ENCODE measurements around the gene DOK6.
"Not testable (repeated sequence)": the region's sequence is repeated elsewhere in the genome, so short reads cannot be mapped to it uniquely, and the experiment has no call there.

Gene DOK6

DNA sequence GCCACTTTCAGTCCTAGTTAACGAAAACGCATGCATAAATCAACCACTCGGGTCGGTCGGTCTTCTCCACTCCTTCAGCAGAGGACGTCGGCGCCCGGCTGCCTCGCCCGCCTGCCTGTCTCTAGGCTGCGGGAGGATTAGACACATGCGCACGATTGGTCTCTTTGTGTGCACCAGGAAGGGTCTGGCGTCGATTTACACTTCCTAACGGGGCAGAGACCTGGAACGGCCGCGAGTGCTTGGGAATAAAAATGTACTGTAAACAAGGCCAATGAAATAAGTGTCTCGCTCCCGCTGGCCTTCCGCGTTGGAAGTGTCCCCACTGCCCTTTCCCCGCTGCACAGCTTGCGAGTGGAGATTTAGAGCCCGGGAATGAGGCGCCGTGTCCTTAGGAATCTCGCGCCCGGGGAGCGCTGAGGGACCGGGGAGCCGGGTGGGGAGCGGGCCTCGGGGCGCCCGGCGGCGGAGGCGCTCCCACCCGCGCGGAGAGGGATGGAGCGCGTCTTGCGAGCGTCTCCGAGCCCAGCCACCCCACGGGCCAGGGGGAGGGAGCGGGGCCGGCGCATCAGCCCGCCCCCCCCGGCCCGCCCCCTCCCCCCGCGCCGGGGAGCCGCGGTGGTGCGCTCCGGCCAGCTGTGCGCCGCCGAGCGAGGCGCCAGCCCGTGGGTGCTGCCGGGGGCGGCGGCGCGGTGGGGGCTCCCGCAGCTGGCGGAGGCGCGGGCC lies at the start of gene DOK6:
Gene DOK6 (plus strand): TSS at position 636 of the 723 bp plus-strand sequence.
- no peak for DNase-seq

DNA sequence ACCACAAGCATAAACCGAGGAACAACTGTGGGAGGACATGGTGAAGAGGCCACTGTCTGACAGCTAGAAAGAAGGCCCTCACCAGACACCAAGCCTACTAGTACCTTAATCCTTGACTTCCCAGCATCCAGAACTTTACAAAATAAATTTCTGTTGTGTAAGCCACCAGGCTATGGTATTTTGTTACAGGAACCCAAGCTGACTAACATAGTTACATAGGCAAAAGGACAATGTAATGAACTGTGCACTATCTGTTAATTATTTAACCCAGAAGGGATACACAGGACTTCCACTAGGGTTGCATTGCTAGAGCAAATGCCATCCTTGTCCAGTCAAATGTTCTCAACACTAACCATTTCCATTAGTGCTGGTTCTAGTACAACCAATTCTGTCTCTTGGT lies 47.7 kb upstream of the DOK6 start:
- DNase-seq, result no peak

DNA sequence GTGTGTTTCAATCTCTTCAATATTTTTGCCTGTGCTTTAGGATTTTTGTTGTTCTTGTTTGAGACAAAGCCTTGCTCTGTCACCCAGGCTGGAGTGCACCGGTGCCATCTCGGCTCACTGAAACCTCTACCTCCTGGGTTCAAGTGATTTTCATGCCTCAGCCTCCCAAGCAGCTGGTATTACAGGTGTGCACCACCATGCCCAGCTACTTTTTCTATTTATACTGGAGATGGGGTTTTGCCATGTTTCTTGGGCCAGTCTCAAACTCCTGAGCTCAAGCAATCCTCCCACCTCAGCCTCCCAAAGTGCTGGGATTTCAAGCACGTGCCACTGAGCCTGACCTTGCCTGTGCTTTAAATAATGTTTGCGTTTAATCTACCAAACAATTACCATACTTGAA lies 43.1 kb upstream of the DOK6 start:
- no peak for DNase-seq

DNA sequence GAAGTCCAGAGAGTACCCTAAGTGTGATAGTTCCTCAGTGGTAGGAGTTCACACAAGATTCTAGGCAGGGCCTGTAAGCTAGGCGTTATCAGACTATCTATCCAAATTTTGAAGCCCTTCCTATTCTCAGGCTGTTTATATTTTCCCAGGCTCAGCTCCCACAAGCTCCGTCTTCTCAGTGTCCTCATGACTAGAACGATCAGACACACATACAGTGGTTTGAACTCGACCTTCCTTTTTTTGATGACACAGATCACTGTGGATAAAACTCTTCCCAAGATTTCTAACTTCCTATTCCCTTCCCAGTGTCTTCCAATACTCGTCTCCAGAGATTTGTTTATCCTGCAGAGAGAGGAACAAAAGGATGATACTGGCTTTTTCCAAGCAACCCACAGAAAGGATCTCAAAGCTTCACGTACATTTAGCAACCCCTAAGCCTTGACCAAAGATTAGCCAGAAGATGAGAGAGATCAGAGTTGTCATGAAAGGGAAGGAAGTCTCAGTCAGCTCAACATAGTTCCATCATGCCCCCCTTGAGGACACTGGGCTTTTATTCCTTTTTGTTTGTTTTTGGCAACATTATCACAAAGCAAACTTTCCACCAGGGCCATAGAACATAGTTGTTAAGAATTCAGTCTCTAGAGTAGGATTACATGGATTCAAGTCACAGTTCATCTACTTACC lies 42.3 kb upstream of the DOK6 start:
- no peak for DNase-seq

DNA sequence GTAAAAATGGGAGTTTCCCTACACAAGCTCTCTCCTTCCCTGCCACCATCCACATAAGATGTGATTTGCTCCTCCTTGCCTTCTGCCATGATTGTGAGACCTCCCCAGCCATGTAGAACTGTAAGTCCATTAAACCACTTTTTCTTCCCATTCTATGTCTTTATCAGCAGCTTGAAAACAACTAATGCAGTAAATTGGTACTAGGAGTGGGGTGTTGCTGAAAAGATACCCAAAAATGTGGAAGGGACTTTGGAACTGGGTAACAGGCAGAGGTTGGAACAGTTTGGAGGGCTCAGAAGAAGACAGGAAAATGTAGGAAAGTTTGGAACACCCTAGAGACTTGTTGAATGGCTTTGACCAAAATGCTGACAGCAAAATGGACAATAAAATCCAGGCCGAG lies 40.9 kb upstream of the DOK6 start:
- not testable (repeated sequence) for DNase-seq

DNA sequence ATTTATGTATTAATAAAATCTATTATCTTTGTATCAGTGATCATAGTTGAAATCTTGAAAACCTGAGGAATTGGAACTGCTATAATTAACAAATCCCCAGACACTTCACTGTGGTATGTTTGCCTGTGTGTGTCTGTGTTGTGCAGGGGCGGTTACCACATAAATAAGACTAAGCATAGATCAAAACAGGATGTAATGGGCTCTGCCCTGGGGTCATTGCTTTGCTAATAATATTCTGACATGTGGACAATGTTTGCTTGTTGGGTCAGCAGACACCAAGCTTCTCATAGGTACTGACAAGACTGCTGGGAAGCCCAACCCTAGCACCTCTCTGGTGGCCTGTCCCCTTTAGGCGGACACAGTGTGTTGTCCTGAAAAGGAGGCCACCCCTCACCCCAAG lies 35.8 kb upstream of the DOK6 start:
- DNase-seq, result no peak

DNA sequence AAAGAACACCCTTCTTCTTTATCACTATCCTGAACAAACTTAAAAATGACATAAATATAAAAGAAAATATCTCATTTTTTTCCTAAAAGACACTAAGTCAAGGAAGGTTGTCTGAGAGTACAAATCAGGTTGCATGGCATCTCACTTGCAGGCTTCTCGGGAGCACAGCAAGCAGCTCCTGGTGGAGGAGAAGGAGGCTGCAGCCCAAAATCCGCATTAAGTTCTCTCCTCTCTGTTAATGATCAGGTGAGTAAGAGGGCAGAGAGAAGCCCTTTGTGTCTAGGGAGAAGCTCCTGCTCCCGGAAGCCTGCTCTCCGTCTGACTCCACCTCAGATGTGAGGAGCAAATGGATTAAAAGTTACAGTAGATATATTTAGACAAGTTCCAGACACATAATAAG lies 35.0 kb upstream of the DOK6 start:
- no peak for DNase-seq

DNA sequence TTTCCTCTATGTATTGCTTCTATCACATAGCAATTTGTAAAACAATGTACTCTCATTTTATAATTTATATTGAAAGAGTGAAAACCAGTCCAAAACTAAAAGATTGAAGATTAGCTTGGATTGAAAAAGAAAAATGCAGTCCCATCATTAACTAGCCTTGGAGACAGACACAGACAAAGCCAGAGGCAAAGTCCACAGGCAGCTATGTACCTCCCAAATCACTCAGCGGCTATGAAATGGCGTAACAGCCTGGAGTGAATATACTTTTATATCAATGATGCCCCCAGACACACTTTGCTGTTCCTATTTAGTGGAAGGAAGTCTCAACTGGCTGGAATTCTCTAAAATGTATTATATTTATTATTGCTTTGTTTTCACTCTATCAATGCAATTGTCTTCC lies 33.6 kb upstream of the DOK6 start:
- no peak for DNase-seq

DNA sequence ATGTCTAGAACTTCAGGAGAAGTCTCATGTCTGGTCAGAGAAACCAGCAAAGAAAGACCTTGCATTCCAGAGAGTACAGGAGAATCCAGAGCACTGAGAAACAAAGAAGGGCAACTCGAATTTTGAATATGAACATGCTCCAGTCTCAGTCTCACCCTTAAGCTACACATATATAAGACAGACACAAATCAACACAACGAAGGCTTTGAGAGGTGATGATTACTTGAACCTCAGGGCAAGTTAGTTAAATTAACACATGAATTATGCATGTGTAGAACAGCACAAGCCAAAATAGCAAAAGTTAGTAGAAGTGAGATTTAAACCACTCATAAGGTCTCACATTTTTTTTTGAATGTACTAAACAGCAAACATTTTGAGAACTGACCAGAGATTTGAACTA lies 29.0 kb upstream of the DOK6 start:
- DNase-seq, result no peak

DNA sequence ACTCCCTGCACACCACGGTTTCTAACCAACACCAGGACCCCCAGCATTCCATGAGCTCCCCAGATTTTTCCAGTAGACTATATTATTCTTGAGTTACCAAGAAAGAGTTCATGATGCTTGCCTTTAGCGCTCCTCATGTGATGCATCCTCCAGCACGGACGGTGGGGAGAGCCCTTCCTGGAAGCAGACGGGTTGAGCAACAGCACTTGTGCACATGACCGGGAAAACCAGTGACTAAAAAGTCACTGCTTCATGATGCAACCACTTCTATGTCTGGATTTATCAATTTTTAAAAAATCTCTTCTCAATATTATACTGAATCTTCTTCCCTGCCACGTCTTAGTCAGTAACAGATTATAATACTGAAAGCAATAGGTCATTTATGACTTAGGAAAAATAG lies 20.4 kb upstream of the DOK6 start:
- DNase-seq, result no peak

DNA sequence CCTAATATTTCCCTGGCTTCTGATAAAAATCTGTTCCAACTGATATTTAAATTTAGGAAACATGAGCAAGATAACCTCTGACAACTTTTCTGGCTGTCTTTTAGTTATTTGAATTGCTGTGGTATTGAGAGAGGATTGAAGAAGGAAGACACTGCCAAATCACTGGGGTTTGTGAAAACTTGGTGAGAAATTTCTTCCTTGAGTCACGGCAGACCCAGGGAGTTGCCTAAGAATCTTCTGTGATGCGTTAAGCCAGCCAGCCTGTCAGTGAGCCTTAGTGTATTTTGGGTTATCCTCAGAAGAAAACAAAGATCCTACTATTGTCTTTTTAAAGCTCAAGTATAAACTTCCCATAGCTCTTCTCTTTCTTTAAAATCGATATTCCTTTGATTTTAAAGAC lies 17.5 kb upstream of the DOK6 start:
- DNase-seq, result no peak

DNA sequence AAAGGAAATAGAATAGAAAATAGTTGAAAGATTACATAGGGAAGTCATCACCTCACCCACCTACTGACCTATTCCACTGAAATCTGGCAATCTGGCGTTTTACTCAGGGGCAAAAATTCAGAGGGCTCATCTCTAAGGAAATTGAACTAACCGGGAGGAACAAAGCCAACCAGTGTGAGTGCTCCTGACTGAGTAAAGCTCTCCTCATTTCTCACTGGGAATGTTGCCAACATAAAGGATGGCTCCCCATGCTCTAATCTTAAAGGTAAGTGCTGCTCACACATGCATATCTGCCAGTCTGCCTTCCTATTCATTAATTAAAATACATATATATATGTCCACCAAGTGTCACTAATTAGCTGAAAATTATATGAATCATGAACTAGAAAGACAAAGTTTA lies 13.5 kb upstream of the DOK6 start:
- DNase-seq, result no peak

DNA sequence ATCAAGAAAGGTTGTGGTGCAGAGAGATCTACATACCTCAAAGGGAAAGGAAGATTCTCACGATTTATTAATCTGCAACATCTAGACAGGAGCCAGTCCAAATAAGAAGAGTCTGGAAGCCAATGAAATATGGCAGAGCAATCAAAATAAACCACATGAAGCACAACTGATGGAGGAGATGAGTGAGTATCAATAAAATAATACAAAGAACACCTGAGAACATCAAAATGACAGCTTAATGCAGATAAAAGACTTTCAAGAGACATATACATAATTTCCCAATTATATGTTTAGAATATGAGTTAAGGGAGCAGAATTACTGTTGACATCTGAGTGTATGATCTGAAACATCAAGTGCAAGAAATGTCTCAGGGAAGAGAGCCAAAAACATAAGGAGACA lies 12.5 kb upstream of the DOK6 start:
- no peak for DNase-seq

DNA sequence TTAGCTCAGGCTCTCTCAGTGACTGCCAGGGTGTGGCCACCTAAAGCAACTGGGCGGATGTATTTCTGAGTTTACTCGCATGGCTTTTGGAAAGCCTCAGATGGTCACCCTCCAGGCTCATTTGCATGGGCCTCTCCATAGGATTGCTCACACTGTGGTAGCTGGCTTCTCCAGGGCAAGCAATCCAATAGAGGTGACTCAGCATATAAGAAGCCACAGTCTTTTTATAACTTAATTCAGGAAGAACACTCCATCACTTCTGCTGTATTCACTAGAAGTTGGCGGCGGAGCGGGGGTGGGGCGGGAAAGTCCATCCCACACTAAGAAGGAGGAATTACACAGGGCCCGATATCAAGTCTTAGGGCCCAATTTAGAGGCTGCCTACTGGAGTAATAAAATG lies 3.6 kb upstream of the DOK6 start:
- DNase-seq, result no peak

DNA sequence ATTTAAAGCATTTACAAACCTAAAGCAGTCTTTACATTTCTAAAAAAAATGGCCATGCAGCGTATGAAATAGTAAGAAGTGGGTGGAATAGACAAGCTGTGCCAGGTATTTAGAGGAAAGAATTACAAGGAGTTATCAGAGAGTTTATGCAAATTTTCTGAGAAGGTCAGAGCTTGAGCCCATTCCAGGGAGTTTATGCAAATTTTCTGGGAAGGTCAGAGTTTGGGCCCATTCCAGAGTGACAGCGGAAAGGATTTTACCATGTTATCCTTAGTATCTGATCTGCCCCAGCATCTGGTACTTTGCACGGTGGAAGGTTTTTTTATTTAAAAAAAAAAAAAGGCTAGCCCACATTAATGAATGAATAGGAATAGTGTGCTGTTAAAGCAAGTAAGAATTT lies 1.4 kb upstream of the DOK6 start:
- DNase-seq, result no peak

DNA sequence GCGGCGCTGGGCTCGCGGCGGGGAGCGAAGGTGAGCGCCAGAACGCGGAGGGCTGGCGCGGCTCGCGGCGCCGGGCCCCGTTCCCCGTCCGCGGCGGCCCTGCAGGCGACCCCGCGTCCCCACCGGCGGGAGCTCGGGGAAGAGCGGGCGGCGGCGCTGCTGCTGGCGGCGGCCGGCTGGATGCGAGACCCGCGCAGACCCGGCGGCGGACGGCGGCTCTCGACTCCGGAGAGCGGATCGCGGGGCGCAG lies 213 bp downstream of the DOK6 start:
- no peak for DNase-seq

DNA sequence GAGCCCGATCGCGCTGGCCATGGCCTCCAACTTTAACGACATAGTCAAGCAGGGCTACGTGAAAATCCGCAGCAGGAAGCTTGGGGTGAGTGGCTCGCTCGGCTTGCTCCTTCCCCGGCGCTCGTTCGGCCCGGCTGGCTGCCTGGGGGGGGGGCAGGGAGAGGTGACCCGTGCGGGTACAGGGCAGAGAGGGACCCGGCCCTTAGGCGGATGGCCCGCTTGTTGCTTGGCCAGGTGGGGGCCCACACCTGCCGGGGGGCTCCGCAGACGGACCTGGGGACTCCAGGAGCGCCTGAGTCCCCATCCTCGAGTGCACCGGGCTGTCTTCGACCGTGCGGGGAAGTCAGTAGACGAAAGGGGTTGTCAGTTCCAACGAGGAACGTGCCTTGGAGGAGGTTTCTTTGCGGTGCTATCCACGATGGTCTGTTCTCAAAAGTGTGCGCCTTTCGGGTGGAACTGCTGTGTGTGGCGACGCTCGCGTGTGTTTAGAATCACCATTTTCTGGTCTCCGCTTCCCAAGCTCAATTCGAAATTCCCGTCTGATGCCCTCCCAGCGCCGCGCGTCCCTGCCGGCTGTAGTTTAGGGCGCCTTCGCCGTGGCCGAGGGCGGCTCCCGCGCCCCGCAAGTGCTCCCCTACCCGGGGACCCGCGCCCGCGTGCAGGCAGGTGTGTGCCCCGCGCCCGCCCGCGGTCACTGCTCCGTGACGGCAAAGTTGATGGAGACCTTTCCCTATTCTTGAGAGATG lies 711 bp downstream of the DOK6 start:
- DNase-seq, result no peak

DNA sequence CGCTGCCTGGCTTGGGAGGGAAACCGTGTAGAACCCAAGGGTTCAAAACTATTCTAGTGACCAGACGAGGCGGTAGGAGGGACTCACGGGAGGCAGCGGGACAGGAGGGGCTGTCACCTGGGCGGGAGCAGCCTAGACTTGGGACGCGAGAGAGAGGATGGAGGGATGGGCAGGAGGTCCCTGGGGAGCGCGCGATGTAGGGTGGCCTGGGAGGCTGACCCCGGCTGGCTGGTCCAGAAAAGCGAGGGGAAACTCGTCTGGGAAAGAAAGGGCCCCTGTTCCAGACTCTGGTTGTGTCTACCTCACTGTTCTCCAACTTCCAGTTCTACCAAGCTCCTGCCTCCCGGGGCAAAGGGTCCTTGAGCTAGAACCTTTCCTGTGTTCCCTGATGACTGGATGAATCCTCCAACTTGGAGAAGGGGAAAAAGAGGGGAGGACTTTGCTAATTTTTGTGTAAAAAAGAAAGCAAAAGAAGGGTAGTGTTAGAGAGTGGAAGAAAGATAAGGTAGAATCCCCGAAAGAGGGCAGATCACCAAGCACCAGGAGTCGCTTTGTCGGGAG lies 1.4 kb downstream of the DOK6 start:
- no peak for DNase-seq

DNA sequence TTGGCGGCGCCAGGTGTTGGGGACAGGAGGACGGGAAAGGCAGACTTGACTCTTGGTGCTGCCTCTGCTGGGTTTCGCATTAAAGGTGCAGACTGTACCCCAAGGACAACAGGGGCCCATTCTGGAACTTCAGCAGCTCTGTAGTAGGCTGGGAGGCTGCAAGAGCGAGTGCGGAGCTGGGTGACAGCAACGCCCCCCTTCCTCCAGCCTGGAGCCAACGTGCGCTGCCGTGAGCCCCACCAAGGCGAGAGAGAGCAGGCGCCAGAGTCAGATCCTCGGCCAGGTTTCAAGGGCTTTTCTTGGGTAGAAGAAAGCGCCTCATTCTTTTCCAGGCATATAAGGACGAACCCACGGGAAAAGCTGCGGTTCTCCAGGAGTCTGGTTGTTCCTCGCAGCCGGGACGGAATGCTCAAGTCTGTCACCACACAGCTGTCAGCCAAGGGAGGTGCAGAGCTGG lies 1.9 kb downstream of the DOK6 start:
- no peak for DNase-seq

DNA sequence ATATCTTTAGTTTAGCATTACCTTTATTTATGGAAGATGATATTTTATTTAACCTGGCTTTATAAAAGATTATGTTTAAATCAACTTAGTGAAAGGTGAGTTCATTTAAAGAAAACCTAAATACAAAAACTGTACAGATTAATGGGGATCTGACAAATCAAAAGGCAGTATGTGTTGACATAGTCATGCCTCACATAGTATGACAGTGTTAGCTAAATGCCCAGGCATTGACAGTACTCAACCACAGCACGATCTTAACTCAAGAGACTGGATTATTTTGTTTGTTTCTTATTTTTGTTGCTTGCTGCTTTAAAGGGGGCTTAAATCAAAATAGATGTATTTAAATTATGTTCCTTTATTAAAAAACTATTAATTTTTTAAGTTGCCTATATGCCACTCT lies 7.8 kb downstream of the DOK6 start:
- DNase-seq, result no peak

DNA sequence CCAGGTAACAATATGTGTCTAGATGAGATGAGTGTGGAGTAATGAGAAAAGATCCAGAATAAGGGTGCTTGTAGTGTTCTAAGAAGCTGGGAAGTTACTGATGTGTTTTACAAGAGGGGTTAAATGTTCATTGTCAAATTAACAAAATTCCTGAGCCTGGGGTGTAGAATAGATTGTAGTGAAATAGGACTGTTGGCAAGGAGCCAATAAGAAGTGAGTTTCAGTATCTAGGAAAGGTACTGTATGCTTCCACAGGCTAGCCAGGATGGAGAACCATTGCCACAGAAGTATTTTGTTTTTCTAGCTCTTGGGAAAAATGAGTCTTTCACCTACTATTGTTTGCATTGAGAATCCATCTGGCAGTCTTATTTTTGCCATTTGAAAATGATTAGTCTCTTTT lies 10.5 kb downstream of the DOK6 start:
- no peak for DNase-seq

DNA sequence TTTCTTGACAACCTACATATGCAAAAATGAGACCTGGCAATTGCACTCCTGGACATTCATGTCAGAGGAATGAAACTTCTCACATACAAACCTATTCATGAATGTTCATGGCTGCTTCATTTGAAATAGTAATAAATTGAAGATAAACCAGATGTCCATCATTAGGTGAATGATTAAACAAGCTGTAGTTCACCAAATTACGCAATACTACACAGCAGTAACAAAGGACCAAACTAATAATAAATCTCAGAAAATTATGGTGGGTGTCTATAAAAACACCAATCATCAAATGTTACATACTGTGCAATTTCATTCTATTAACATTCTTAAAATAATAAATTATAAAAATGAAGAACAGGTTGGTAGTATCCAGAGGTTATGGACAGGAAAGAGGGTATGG lies 13.5 kb downstream of the DOK6 start:
- no peak for DNase-seq

DNA sequence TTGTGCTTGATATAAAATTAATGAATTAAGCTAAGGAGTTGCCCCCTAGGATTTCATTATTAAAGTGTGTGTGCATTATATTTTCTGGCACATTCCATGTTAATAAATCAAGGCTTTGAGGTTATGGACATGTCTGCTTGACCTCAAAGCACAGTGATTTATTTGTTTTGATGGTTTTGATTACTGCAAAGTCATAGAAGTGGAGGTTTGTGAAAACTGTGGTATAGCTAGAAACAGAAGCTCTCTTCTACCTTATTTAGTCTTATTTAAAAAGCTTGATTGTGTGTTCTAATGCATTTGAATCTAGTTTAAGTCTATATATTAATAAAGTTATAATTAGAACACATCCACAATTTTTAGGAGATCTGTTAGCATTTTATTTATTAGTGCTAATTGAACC lies 32.2 kb downstream of the DOK6 start:
- DNase-seq, result no peak

DNA sequence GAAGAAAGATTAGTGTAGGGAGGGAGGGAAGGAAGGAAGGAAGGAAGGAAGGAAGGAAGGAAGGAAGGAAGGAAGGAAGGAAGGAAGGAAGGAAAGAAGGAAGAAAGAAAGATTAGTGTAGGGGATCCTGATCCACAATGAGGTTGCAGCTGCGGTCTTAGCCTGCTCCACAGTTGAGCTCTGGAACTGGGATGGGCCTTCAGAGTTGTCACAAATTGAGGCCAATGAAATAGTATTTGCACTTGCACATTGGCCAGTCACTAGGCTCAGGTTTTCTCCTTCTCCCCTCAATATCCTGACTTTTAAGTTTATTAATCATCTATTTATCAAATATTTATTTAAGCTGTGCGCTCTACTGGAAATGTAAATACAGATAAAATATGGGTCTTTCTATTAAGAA lies 34.3 kb downstream of the DOK6 start:
- no peak for DNase-seq
